HepG2 (cell line): ENCODE results near the gene TIMM44. TPM values are rescaled to one million over a fixed set of nuclear protein-coding genes. Genes with fewer than 3 reads are reported as not detected.

Source experiments
- ATAC-seq: fragments of 200-7000 bp; cut with Tn5 transposase; 3 replicates; pipeline ENCODE4 v1.9.1; 2020; ENCODE audit warnings: mild to moderate bottlenecking, moderate library complexity
- BruUV-seq: library from RNA; stranded (reverse); fragments of 400-500 nt; replicated peaks from 2 replicates; lab custom pipeline; 2021; lab: Mats Ljungman, UMichigan
- CTCF ChIA-PET: fragments of 300-600 bp; formaldehyde crosslinking; extraction: SDS; loops from one replicate; lab custom pipeline; 2021; ENCODE audit warnings: low total read pairs, inconsistent platforms, low intra/inter-chr PET ratio; lab: Yijun Ruan, JAX
- POLR2A ChIA-PET: fragments of 350-600 bp; sonication (Branson Sonifier 250); formaldehyde crosslinking; loops from one replicate; lab custom pipeline; 2020; ENCODE audit warnings: antibody characterized with exemption, inconsistent platforms; lab: Yijun Ruan, JAX
- DNase-seq: peaks from one replicate; pipeline ENCODE4 v3.0.0-alpha.2; 2015; ENCODE audit warnings: low spot score
- FAIRE-seq: peaks from 3 replicates; lab custom pipeline; 2011; peaks lifted over from hg19 to GRCh38; lab: Jason Lieb, UNC
- H2AFZ ChIP-seq: one replicate; pipeline ENCODE4 v1.6.1; 2011; ENCODE audit warnings: low read length, inconsistent platforms
- H3K27ac ChIP-seq: fragments of 300-600 bp; 3 replicates; pipeline ENCODE4 v1.8.0; 2011; ENCODE audit warnings: mixed run types, mild to moderate bottlenecking, mixed read lengths, low read length, inconsistent platforms; ENCODE audit not compliant: insufficient read depth; ENCODE audit errors: extremely low read length
- H3K27me3 ChIP-seq, 2 experiments: fragments of 200-600 bp in 1 of 2; 2 replicates in 1 of 2; 3 replicates in 1 of 2; pipeline versions ENCODE4 v1.6.0 to v1.8.0; 2011; ENCODE audit warnings: low read length in 2 of 2, mild to moderate bottlenecking in 2 of 2, moderate library complexity in 2 of 2, inconsistent platforms in 1 of 2; ENCODE audit not compliant: insufficient read depth in 2 of 2, control insufficient read depth in 1 of 2
- H3K36me3 ChIP-seq, 2 experiments: fragments of 200-600 bp in 1 of 2; replicated peaks in 1 of 2; 2 replicates in 1 of 2; 3 replicates in 1 of 2; pipeline versions ENCODE4 v1.5.1 to v1.8.0; 2011; ENCODE audit warnings: low read length in 2 of 2, inconsistent platforms in 1 of 2; ENCODE audit not compliant: insufficient read depth in 2 of 2, control insufficient read depth in 1 of 2
- H3K4me1 ChIP-seq: 2 replicates; pipeline ENCODE4 v1.5.1; 2012; ENCODE audit warnings: low read length, inconsistent platforms; ENCODE audit not compliant: insufficient read depth
- H3K4me2 ChIP-seq: 2 replicates; pipeline ENCODE4 v1.6.0; 2011; ENCODE audit warnings: low read depth, low read length, inconsistent platforms
- H3K4me3 ChIP-seq, 3 experiments: fragments of 200-600 bp in 1 of 3; sonication (generic), shearing (Covaris generic) in 1 of 3; replicated peaks in 1 of 3; 2 replicates each; pipeline ENCODE4 v1.5.1; 2011 to 2016; ENCODE audit warnings: low read length in 3 of 3, inconsistent platforms in 2 of 3, low read depth in 2 of 3, mild to moderate bottlenecking in 2 of 3, control low read depth in 1 of 3, mixed read lengths in 1 of 3; ENCODE audit not compliant: insufficient read depth in 1 of 3
- H3K79me2 ChIP-seq: one replicate; pipeline ENCODE4 v1.6.1; 2011; ENCODE audit warnings: low read length, inconsistent platforms; ENCODE audit not compliant: insufficient read depth
- H3K9ac ChIP-seq: 2 replicates; pipeline ENCODE4 v1.6.0; 2011; ENCODE audit warnings: mild to moderate bottlenecking, low read depth, low read length, inconsistent platforms; ENCODE audit not compliant: insufficient read depth
- H3K9me3 ChIP-seq: 2 replicates; pipeline ENCODE4 v1.5.1; 2012; ENCODE audit warnings: mild to moderate bottlenecking, low read length
- H4K20me1 ChIP-seq: 2 replicates; pipeline ENCODE4 v1.6.0; 2011; ENCODE audit warnings: inconsistent platforms, mild to moderate bottlenecking, low read length, moderate library complexity; ENCODE audit not compliant: insufficient read depth
- ATF7-NPFF ChIP-seq: sonication (generic); formaldehyde crosslinking; IDR thresholded peaks from 2 replicates; pipeline ENCODE4 v1.8.1; 2023; ENCODE audit warnings: mild to moderate bottlenecking, low read depth, missing genetic modification reagents, moderate library complexity
- CBX1 ChIP-seq: IDR thresholded peaks from one replicate; pipeline ENCODE4 v1.6.1; 2016; ENCODE audit warnings: antibody characterized with exemption, low read depth
- GATAD1 ChIP-seq: IDR thresholded peaks from 2 replicates; pipeline ENCODE4 v1.6.1; 2016; ENCODE audit warnings: missing genetic modification reagents, missing compliant biosample characterization
- HDAC1 ChIP-seq: sonication (generic); formaldehyde crosslinking; IDR thresholded peaks from 2 replicates; pipeline ENCODE4 v1.5.1; 2020; ENCODE audit warnings: mild to moderate bottlenecking, missing genetic modification reagents
- IRX3 ChIP-seq: sonication (generic); formaldehyde crosslinking; IDR thresholded peaks from 2 replicates; pipeline ENCODE4 v1.8.1; 2023; ENCODE audit warnings: mild to moderate bottlenecking, low read depth, missing genetic modification reagents, borderline replicate concordance
- MIER3 ChIP-seq: IDR thresholded peaks from 2 replicates; pipeline ENCODE4 v1.6.1; 2016; ENCODE audit warnings: missing compliant biosample characterization, borderline replicate concordance
- NFE2 ChIP-seq: sonication (generic); formaldehyde crosslinking; IDR thresholded peaks from 2 replicates; pipeline ENCODE4 v1.4.0; 2020; ENCODE audit warnings: missing genetic modification reagents
- PCBP1 ChIP-seq: fragments of 200-400 bp; formaldehyde crosslinking; IDR thresholded peaks from 2 replicates; pipeline ENCODE4 v1.6.1; 2017; ENCODE audit warnings: mild to moderate bottlenecking, low read depth, low read length, borderline replicate concordance
- PRMT3 ChIP-seq: sonication (generic); formaldehyde crosslinking; IDR thresholded peaks from 2 replicates; pipeline ENCODE4 v1.8.1; 2022; ENCODE audit warnings: low read depth, mild to moderate bottlenecking, moderate library complexity, missing genetic modification reagents, borderline replicate concordance
- TSC22D2 ChIP-seq: sonication (generic); formaldehyde crosslinking; IDR thresholded peaks from 2 replicates; pipeline ENCODE4 v1.5.1; 2020; ENCODE audit warnings: missing genetic modification reagents, mild to moderate bottlenecking, borderline replicate concordance
- ZFP1 ChIP-seq: IDR thresholded peaks from 2 replicates; pipeline ENCODE4 v1.6.1; 2016
- ZNF24 ChIP-seq: fragments of 450-650 bp; IDR thresholded peaks from 2 replicates; pipeline ENCODE4 v1.6.1; 2017; ENCODE audit warnings: antibody characterized with exemption, mild to moderate bottlenecking
- ZNF264 ChIP-seq: sonication (generic); formaldehyde crosslinking; IDR thresholded peaks from 2 replicates; pipeline ENCODE4 v1.4.0; 2020; ENCODE audit warnings: missing genetic modification reagents
- ZNF317 ChIP-seq: sonication (generic); formaldehyde crosslinking; IDR thresholded peaks from 2 replicates; pipeline ENCODE4 v1.5.0; 2020; ENCODE audit warnings: mild to moderate bottlenecking, missing genetic modification reagents
- ZNF451 ChIP-seq: sonication (generic); formaldehyde crosslinking; IDR thresholded peaks from 2 replicates; pipeline ENCODE4 v1.5.0; 2020; ENCODE audit warnings: mild to moderate bottlenecking, missing genetic modification reagents
- ZNF616 ChIP-seq: sonication (generic); formaldehyde crosslinking; IDR thresholded peaks from 2 replicates; pipeline ENCODE4 v1.5.0; 2020; ENCODE audit warnings: low read depth, mild to moderate bottlenecking, missing genetic modification reagents
- ZNF687 ChIP-seq: sonication (generic); formaldehyde crosslinking; IDR thresholded peaks from 2 replicates; pipeline ENCODE4 v1.5.1; 2020; ENCODE audit warnings: mild to moderate bottlenecking, missing genetic modification reagents, moderate library complexity
- ZSCAN12 ChIP-seq: sonication (generic); formaldehyde crosslinking; IDR thresholded peaks from 2 replicates; pipeline ENCODE4 v1.9.0; 2021; ENCODE audit warnings: mild to moderate bottlenecking, missing genetic modification reagents
- ZSCAN31 ChIP-seq: sonication (generic); formaldehyde crosslinking; IDR thresholded peaks from 2 replicates; pipeline ENCODE4 v1.5.0; 2020; ENCODE audit warnings: low read depth, mild to moderate bottlenecking, missing genetic modification reagents
- WGBS: methylation state at CpG from one replicate; pipeline ENCODE4 v1.1.6; 2017; ENCODE audit warnings: low lambda C conversion rate; 5-methylcytosine and 5-hydroxymethylcytosine counted together
- in situ Hi-C: cut with HindIII; loops from 2 replicates; pipeline ENCODE4 v1.10.0; 2017; ENCODE audit warnings: low pct_unique_long_range_greater_than_20kb; ENCODE audit not compliant: extremely low pct_ligation_motif_present
- intact Hi-C: fragments of 100-400 bp; cut with micrococcal nuclease; formaldehyde crosslinking; loops from one replicate; pipeline ENCODE4 v1.10.0; 2022; ENCODE audit not compliant: unreplicated experiment
- polyA plus RNA-seq, 8 experiments: library from polyadenylated mRNA; depleted of rRNA in 3 of 8; stranded (reverse) in 7 of 8; unstranded in 1 of 8; fragments of >200 nt; fragmentation: Illumina TruSeq in 4 of 8; extraction: Trizol in 4 of 8; gene quantifications; 2 replicates each; pipeline versions ENCODE4 v1.2.1 to v1.2.3, GENCODE V29; 2011 to 2016; ENCODE audit warnings: low read depth in 4 of 8, missing spikeins in 1 of 8, mixed read lengths in 1 of 8; ENCODE audit not compliant: insufficient read depth in 1 of 8
- total RNA-seq, 5 experiments: library from RNA; depleted of rRNA; stranded (reverse); fragments of >200 nt; fragmentation: Illumina TruSeq; extraction: Trizol; gene quantifications; 2 replicates each; pipeline ENCODE4 v1.2.3, GENCODE V29; 2016; ENCODE audit warnings: low read depth in 1 of 5

The TIMM44 gene
- total and polyA plus RNA-seq, 2 of the 13 experiments (the other 11 are each of a cell fraction or from before 2014, with no cell fraction given), result 42.9 to 72.6 TPM

GRCh38 chr19:7903244-7904073, 40.0 kb downstream of the TIMM44 start, which contains the start of gene MAP2K7:
MAP2K7 (plus strand) TSS chr19:7903877; CDS start chr19:7903945, 68 bp downstream.
- ATAC-seq (peak; percentile 66), FAIRE-seq (peak; percentile 99), DNase-seq (peak; percentile 97)
- no peaks in the 10 kb centered on the region; a peak in 1 of 5 replicates for H3K27me3 ChIP-seq
- POLR2A ChIA-PET, result interaction anchor here (0.9 to 4.9 kb wide), 13 partner anchors 9 to 98 kb away, joined by 3 to 83 read pairs (median 5); partner anchors contain the start of genes LRRC8E, SNAPC2 and TIMM44
- H3K9ac ChIP-seq, result peak within 1 kb of the TSS; percentile 87
- in situ Hi-C loops, result no loop called here
- no TSS peak for BruUV-seq
- peak within 1 kb of the TSS; percentile 99 for H3K4me2 ChIP-seq
- H3K9me3 ChIP-seq, result no peaks in the 10 kb centered on the region
- WGBS, result 9% methylated on average over 7 of the region's 89 CpGs
- peak within 1 kb of the TSS; percentile 90 to 100 (median 95) for H3K4me3 ChIP-seq
- H4K20me1 ChIP-seq, result peaks cover 11% of the 10 kb centered on the region; the same call in 1 of the 2 replicates
- peaks cover 29% of the 10 kb centered on the region for H3K79me2 ChIP-seq
- H3K27ac ChIP-seq, result peak within 1 kb of the TSS; percentile 91
- H3K4me1 ChIP-seq, result peaks cover 43% of the 10 kb centered on the region
- peaks cover 9 to 22% of the 10 kb centered on the region in 2 experiments; a peak in 3 of 5 replicates for H3K36me3 ChIP-seq
- CTCF ChIA-PET, result interaction anchor here (1.4 to 2.0 kb wide), 2 partner anchors 33 to 50 kb away, joined by 5 to 8 read pairs; no protein-coding TSS in a partner anchor
- intact Hi-C loops, result loop anchor here (1.0 to 2.0 kb wide), 2 partner anchors 32 to 51 kb away; no protein-coding TSS in a partner anchor
- no peak within 1 kb of the TSS for H2AFZ ChIP-seq
- TF ChIP-seq CBX1 (no peak), ZFP1 (CRISPR knock-in tag) (0 out of 2 replicates have a peak, but pooled peaks have one; percentile 18), ZNF264 (no peak; the same call in 1 of the 2 replicates), ZNF317 (peak; percentile 46; the same call in 1 of the 2 replicates), MIER3 (CRISPR knock-in tag) (0 out of 2 replicates have a peak, but pooled peaks have one; percentile 63), ZNF687 (peak; percentile 98), ATF7-NPFF (peak; percentile 85; the same call in 1 of the 2 replicates), PRMT3 (peak; percentile 31; the same call in 1 of the 2 replicates), HDAC1 (CRISPR knock-in tag) (0 out of 2 replicates have a peak, but pooled peaks have one; percentile 24), PCBP1 (peak; percentile 83; the same call in 1 of the 2 replicates), ZNF24 (no peak), TSC22D2 (CRISPR knock-in tag) (peak; percentile 90; the same call in 1 of the 2 replicates), ZNF616 (CRISPR knock-in tag) (no peak), ZSCAN31 (CRISPR knock-in tag) (peak; percentile 82; the same call in 1 of the 2 replicates), ZSCAN12 (no peak), NFE2 (CRISPR knock-in tag) (no peak), GATAD1 (CRISPR knock-in tag) (peak; percentile 80), IRX3 (CRISPR knock-in tag) (peak; percentile 27; the same call in 1 of the 2 replicates), ZNF451 (CRISPR knock-in tag) (peak; percentile 77)
